K562 treated with DMSO at 1 percent for 48 hours (cell line): Measurements from ENCODE around the gene KMT5C. TPM values are rescaled to one million over a fixed set of nuclear protein-coding genes. Genes with fewer than 3 reads are reported as not detected.

Experiments
- total RNA-seq: library from RNA; unstranded; fragments of 300-600 nt; gene quantifications from 2 replicates; pipeline ENCODE4 v1.2.3, GENCODE V29; 2022; ENCODE audit warnings: low replicate concordance; ENCODE audit errors: extremely low read depth

Gene KMT5C
- not detected in 2 replicates for total RNA-seq

DNA sequence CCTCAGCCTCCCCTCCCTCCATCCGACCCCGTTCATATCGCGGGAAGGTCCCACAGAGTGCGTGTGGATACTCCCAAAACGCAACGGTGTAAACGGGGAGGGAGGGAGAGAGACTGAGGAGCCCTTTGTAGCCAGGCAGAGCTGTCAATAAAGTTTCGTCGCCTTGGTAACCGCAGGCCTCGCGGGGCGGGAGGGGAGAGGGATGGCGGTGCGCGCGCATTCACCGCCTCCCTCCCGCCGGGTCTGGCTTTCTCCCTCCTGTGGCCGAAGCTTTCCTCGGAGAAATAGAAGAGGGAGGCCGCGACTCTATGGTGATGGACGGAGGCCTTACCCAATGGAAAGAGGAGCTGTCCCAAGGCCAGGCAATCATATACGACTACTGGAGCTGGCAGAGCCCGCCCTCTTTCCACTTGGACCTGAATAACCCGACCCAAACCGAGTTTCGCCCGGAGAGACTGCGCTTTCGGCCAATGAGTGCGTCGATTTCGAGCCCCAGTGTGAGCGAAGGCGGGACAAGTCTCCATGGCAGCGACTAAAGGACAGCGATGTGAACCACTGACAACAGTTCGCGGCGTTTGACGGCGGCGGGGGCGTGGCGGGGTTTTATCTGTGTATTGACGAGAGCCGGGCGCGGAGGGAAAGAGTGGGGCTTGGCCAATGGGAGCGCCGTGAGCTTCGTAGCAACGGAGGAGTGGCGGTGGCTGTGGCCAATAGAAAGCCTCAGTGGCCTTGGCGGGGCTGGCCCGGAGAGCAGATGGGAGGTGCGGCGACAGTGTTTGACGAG, at the start of gene KMT5C:
TSS of gene KMT5C (plus strand) at position 772 of the 784 bp plus-strand sequence. CDS start 2,061 bp downstream, outside the sequence.

DNA sequence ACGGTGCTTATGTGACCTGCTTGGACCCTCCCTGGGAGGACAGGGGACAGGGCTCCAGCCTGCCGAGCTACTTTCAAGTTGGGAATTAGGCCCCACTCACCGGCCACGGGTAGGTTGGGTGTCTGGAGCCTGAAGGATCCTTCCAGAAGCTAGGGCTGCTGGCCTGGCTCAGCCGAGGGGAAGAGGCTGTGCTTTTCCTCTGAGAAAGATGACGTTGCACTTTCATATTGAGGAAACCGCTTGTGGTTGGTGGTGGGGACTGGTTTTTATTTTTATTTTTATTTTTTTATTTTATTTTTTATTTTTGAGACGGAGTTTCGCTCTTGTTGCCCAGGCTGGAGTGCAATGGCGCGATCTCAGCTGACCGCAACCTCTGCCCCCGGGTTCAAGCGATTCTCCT, 14.5 kb upstream of the KMT5C start, which contains the start of gene TMEM150B:
TSS of gene TMEM150B (minus strand) at position 170 of the 400 bp plus-strand sequence. CDS start 4,305 bp downstream, outside the sequence.

DNA sequence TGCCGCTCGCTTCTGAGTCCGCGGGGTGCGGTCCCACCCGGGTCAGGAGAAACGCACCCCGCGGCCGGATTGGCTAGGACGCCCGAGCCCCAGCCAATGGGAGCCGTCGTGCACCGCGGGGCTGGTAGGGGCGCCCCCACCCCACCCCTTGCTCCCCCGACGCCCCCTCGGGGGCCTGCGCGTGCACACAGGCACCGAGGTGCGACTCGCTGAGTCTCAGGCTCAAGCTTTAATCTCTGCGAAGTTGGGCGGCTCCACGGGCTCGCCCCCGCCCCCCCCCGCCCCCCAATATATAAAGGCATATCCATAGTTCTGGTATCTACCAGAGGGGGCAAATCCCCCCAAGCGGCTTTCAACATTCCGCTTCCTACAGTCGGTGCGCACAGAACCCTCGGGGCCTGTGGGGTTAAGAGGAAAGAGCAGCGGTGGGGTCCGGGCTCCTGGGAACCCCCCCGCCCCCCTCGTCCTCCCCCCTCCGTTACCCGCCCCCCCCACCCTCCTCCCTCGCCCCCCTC, 15.1 kb downstream of the KMT5C start, which contains the start of gene COX6B2:
TSS of gene COX6B2 (minus strand) at position 22 of the 515 bp plus-strand sequence. CDS start 198 bp downstream, outside the sequence.

DNA sequence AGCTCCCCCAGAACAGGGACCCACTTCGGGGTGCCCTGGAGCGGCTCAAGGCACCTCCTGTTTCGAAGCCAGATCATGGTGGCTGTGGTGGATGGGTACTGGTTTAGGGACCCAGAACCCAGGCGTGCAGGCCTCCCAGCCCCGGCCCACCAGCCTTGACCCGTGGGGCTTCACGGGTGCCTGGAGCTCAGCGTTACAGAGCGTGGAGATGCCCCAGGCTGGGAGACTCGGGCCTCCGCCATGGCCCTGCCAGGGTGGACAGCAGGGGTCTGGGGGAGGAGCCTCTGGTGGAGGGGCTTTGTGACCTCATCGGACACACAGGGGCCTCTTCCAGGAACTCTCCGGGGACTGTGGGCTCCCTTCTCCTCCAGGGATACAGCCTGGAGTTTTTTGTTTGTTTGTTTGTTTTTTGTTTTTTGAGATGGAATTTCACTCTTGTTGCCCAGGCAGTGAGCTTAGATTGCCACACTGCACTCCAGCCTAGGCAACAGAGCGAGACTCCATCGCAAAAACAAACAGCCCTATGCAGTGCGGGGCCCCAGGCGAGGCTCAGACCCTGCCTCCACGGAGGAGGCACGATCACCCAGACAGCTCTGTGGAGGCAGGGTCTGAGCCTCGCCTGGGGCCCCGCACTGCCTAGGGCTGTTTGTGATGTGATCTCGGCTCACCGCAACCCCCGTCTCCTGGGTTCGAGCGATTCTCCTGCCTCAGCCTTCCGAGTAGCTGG, 23.5 kb downstream of the KMT5C start, which contains the start of gene GARIN5B:
TSS of gene GARIN5B (minus strand) at position 271 of the 727 bp plus-strand sequence. CDS start at position 77, 194 bp downstream.

DNA sequence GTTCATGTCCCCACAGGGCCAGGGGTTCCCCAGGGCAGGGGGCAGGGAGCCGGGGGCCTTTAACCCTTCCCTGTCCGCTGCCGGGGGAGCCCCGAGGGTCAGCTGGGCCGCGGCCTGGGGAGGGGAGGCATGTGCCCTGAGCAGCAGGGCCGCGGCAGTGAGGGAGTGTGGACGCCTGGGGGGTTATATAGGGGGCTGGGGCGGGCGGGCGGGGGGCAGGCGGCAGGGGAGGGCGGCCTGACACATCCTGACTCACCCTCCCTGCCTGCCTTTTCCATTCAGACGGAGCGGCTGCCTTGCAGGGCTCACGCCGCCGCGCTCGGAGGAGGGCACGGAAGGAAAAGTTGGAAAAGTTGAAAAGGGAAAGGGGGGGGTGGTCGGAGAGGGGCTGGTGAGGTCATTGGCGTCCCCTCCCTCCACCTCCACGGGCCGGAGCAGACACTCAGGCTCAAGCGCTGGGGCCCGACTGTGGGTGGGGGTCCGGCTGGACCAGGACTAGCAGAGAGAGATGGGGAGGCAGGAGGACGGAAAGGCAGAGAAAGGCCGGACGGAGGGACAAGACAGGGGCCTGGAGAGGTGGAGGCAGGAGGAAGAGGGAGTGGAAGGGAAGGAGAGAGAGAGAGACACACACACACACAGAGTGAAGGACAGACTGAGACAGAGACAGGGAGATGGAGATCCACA, 30.8 kb downstream of the KMT5C start, which contains the start of gene IL11:
TSS of gene IL11 (minus strand) at position 159 of the 684 bp plus-strand sequence. CDS start at position 6, 153 bp downstream.

DNA sequence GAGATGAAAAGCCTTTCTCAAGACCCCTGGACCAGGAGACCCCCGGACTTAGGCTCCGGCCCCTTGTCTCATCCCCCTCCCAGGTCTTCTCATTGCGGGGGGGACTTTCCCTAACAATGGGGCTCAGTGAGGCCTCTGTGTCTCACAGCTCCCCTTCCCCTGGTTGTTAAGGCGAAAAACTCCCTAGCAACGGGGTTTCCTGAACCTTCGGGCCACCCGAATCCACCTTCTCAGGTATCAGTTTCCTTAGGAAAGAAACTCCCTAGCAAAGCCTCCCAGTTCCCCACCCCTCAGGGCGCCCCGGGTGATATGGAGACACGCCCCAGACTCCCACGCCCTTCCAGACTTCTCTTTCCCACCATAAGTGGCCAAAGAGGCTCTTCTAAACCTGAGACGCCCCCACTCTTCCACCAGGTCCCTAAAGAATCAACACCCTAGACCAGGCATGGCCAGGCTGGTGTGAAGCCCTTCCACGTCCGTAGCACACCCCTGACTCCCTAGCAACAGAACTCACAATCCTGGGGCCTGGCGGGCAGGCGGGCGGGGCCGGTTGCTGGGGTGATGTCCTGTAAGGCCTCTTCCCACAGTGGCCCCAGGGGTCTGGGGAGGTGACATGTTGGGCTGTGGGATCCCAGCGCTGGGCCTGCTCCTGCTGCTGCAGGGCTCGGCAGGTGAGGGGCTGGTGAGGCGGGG, 36.7 kb downstream of the KMT5C start, which contains the start of gene TMEM190:
TSS of gene TMEM190 (plus strand) at position 586 of the 693 bp plus-strand sequence. CDS start at position 614, 28 bp downstream.

DNA sequence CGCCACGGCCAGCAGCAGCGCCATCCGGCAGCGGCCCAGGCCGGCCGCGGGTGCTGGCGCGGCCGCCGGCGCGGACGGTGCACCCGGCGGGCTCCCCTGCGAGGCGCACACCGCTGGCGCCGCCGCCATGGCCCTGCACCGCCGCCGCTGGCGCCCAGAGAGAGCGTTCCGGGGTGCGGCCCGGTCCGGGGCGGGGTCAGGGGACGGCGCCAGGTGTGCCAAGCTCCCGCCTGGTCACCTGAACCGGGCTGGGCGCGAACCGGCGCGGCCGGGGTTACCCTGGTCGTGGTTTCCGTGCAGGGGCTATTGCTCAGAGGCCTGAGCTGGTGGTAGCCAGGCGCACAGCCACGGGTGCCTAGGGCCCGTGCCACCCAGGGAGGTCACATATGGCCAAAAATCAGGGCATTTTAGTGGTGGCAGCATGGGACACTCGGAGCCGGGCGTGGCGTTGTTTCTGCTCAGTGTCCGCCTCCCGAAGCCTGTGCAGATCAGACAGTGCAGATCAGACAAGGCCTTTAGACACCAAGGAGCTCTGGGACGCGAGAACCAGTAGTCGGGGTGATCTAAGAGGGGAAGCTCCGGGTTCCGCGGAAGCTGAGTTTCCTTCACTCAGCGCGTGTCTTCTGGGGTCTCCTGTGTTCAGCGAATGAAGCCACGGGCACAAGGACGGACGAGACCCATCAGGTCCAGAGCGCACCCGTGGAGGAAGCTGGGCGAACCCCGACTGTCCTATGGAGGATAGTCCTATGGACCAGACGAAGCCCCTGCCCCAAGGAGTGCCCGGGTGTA, 44.6 kb downstream of the KMT5C start, which contains the start of gene TMEM238:
TSS of gene TMEM238 (minus strand) at position 162 of the 789 bp plus-strand sequence. CDS start at position 129, 33 bp downstream.

DNA sequence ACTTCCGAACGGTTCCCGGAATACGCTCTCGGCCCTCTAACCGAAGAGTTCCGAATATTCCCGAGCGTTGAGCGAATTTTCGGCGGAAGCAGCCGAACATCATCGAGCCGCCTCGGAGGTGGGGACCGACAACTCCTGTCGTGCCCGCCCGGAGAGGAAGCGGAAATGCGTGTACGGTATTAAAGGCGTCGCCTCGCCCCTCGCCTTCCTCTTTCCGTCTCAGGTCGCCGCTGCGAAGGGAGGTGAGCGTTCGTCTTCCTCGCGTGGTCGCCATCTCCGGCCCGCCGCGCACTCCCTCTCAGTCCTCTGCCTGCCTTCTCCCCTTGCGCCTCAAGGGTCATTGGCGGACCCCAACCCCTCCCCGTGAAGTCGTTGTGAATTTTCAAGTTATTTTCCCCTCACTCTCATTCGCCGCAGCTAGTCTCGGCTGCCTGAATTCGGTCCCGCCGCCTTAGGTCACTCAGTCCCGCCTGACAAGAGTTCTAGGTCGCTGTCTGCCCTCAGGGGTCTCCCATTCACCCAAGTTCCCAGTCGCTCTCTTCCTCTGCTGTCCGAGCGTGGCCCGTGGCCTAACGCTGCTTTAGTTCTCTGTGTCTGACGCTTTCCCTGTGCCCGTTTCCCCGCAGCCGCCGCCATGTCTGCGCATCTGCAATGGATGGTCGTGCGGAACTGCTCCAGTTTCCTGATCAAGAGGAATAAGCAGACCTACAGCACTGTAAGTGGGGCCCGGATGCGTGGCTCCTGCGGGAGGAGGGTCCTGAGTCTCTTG, 46.2 kb downstream of the KMT5C start, which contains the start of gene RPL28:
TSS of gene RPL28 (plus strand) at position 209 of the 769 bp plus-strand sequence. CDS start at position 635, 426 bp downstream.

Other genes starting within 250 kb of the KMT5C start
- gene PPP1R12C, start 222.2 kb upstream of the KMT5C start, total RNA-seq, result not detected in 2 replicates
- not detected in 2 replicates for gene TNNT1, start 190.7 kb upstream of the KMT5C start, total RNA-seq
- not detected in 2 replicates for gene TNNI3, start 182.1 kb upstream of the KMT5C start, total RNA-seq
- not detected in 2 replicates for gene DNAAF3, start 173.3 kb upstream of the KMT5C start, total RNA-seq
- gene SYT5, start 159.6 kb upstream of the KMT5C start, total RNA-seq, result not detected in 2 replicates
- not detected in 2 replicates for gene PTPRH, start 130.4 kb upstream of the KMT5C start, total RNA-seq
- gene TMEM86B, start 111.1 kb upstream of the KMT5C start, total RNA-seq, result not detected in 2 replicates
- gene PPP6R1, start 80.9 kb upstream of the KMT5C start, total RNA-seq, result 133 TPM in 1 of 2 replicates, not detected in the other
- gene HSPBP1, start 59.8 kb upstream of the KMT5C start, total RNA-seq, result not detected in 2 replicates
- gene BRSK1, start 55.9 kb upstream of the KMT5C start, total RNA-seq, result not detected in 2 replicates
- gene TMEM150B, start 14.5 kb upstream of the KMT5C start, total RNA-seq, result not detected in 2 replicates
- gene COX6B2, start 14.8 kb downstream of the KMT5C start, total RNA-seq, result not detected in 2 replicates
- gene GARIN5B, start 23.4 kb downstream of the KMT5C start, total RNA-seq, result not detected in 2 replicates
- gene IL11, start 30.6 kb downstream of the KMT5C start, total RNA-seq, result not detected in 2 replicates
- gene TMEM190, start 37.0 kb downstream of the KMT5C start, total RNA-seq, result not detected in 2 replicates
- gene TMEM238, start 44.4 kb downstream of the KMT5C start, total RNA-seq, result not detected in 2 replicates
- 4,209 and 5,908 TPM in 2 replicates for gene RPL28, start 46.1 kb downstream of the KMT5C start, total RNA-seq
- gene UBE2S, start 67.9 kb downstream of the KMT5C start, total RNA-seq, result 2,967 TPM in 1 of 2 replicates, not detected in the other
- gene SHISA7, start 103.4 kb downstream of the KMT5C start, total RNA-seq, result not detected in 2 replicates
- gene ISOC2, start 121.8 kb downstream of the KMT5C start, total RNA-seq, result not detected in 2 replicates
- gene C19orf85, start 124.9 kb downstream of the KMT5C start, total RNA-seq, result not detected in 2 replicates
- not detected in 2 replicates for gene ZNF628, start 136.7 kb downstream of the KMT5C start, total RNA-seq
- gene NAT14, start 145.3 kb downstream of the KMT5C start, total RNA-seq, result not detected in 2 replicates
- not detected in 2 replicates for gene SSC5D, start 148.6 kb downstream of the KMT5C start, total RNA-seq
- not detected in 2 replicates for gene SBK2, start 197.3 kb downstream of the KMT5C start, total RNA-seq
- not detected in 2 replicates for gene SBK3, start 205.7 kb downstream of the KMT5C start, total RNA-seq
- not detected in 2 replicates for gene ZNF579, start 241.0 kb downstream of the KMT5C start, total RNA-seq